Hematopoietic multipotent progenitor cell treated with erythropoietin and hydrocortisone succinate and interleukin-3 and kit ligand, for 6 days (in vitro differentiated cells): ENCODE measurements around the gene CSNK1G1.
"Not testable (repeated sequence)": the region's sequence is repeated elsewhere in the genome, so short reads cannot be mapped to it uniquely, and the experiment has no call there.

Experiments
- DNase-seq: peaks from one replicate; pipeline ENCODE4 v3.0.0-alpha.2; 2015

CSNK1G1 gene

GRCh38 chr15:64285871-64286270, 70.1 kb downstream of the CSNK1G1 start:
- DNase-seq: no peak

- DNase-seq: no peak
Observed at GRCh38 chr15:64285150-64285549, 70.8 kb downstream of the CSNK1G1 start.

GRCh38 chr15:64284042-64284441, 71.9 kb downstream of the CSNK1G1 start:
- DNase-seq: peak; percentile 13

- DNase-seq: peak; percentile 48
Observed at GRCh38 chr15:64282701-64283100, 73.3 kb downstream of the CSNK1G1 start.

GRCh38 chr15:64279131-64279530, 76.8 kb downstream of the CSNK1G1 start:
- DNase-seq: no peak

- no peak for DNase-seq
Observed at GRCh38 chr15:64275934-64276333, 80.0 kb downstream of the CSNK1G1 start.

- DNase-seq: peak; percentile 38
Observed at GRCh38 chr15:64274341-64274950, 81.5 kb downstream of the CSNK1G1 start.

- no peak for DNase-seq
Observed at GRCh38 chr15:64267331-64267973, 88.5 kb downstream of the CSNK1G1 start.

- DNase-seq: not testable (repeated sequence)
Observed at GRCh38 chr15:64265188-64265587, 90.8 kb downstream of the CSNK1G1 start.

GRCh38 chr15:64264502-64264901, 91.5 kb downstream of the CSNK1G1 start:
- DNase-seq: no peak

- no peak for DNase-seq
Observed at GRCh38 chr15:64263567-64263966, 92.4 kb downstream of the CSNK1G1 start.

- DNase-seq: no peak
Observed at GRCh38 chr15:64256051-64256450, 99.9 kb downstream of the CSNK1G1 start.

GRCh38 chr15:64251658-64252057, 104.3 kb downstream of the CSNK1G1 start:
- DNase-seq: no peak

- no peak for DNase-seq
Observed at GRCh38 chr15:64251121-64251520, 104.9 kb downstream of the CSNK1G1 start.

GRCh38 chr15:64249883-64250575, 105.9 kb downstream of the CSNK1G1 start:
- DNase-seq: no peak

GRCh38 chr15:64249406-64249805, 106.6 kb downstream of the CSNK1G1 start:
- no peak for DNase-seq

- DNase-seq: peak; percentile 33
Observed at GRCh38 chr15:64247906-64248541, 107.9 kb downstream of the CSNK1G1 start.

- DNase-seq: no peak
Observed at GRCh38 chr15:64247535-64247905, 108.5 kb downstream of the CSNK1G1 start.

GRCh38 chr15:64246364-64247189, 109.4 kb downstream of the CSNK1G1 start:
- DNase-seq: peak; percentile 28

- no peak for DNase-seq
Observed at GRCh38 chr15:64245405-64245804, 110.6 kb downstream of the CSNK1G1 start.

GRCh38 chr15:64237677-64238076, 118.3 kb downstream of the CSNK1G1 start:
- DNase-seq: no peak

- DNase-seq: no peak
Observed at GRCh38 chr15:64236156-64236894, 119.6 kb downstream of the CSNK1G1 start.
